ENCODE data around the gene CBLN3. TPM values are rescaled to one million over a fixed set of nuclear protein-coding genes. Genes with fewer than 3 reads are reported as not detected.

Gene CBLN3
- total RNA-seq, 1 donor from 2014 or later, result 0.86 TPM

DNA sequence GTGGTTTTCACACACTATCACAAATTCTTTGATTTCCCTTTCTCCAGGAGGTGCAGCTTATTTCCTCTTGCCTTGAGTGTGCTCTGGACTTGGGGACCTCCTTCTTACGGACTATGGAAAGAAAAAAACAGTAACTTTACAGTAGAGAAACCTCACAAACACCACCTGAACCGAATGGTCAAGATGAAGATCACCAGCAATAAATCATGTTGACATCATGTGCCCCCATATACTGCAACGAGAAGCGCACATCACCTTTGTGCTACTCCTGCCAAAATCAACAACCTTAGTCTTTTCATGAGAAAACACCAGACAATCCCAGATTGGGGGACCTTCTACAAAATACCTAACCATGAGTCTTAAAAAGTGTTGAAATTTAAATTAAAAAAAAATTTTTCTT is 43.9 kb downstream of the CBLN3 start:
- DNase-seq (ENCODE audit: low read depth, low spot score), result no peak

- no peak for DNase-seq (ENCODE audit: low read depth, low spot score)
These were observed 45.3 kb downstream of the CBLN3 start for GRCh38 chr14:24384169-24384568.

GRCh38 chr14:24382064-24382371 is 47.5 kb downstream of the CBLN3 start:
- DNase-seq (ENCODE audit: low read depth, low spot score), result no peak

DNA sequence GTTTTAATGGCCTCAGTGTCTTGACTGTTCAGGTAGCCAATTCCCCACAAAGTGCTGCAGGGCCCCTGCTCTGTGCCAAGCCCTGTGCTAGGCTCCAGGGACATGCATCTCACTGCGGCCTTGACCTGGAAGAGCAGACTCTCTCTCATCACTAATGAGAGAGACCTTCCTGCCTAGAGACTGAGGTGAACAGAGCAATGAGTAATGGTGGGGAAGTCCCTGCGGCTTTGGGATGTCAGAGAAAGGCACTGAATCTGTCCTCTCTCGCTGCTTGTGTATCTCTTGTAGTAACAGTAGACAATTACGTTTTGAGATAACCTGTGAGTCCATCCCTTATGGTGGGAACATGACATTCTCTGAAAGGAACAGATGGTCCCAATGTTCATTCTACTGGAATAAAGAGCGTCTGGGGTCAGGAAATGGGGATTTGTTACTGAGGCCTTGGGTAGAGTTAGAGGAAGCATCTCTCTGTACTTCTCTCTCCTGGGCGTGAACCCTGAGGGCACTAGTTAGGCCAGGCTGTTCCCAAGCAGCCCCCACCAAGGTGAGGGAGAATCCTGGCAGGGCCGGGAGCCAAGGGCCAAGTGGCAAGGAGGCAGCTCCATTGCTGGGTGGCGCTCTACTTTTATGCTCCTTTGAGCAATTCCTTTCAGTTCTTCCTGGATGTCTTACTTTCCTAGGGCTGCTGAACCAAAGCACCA is 48.0 kb downstream of the CBLN3 start:
- no peak for DNase-seq (ENCODE audit: low read depth, low spot score)

- DNase-seq (ENCODE audit: low read depth, low spot score), result no peak
These were observed 49.3 kb downstream of the CBLN3 start for GRCh38 chr14:24379907-24380730.

GRCh38 chr14:24378981-24379906 is 50.2 kb downstream of the CBLN3 start:
- DNase-seq (ENCODE audit: low read depth, low spot score), result no peak

DNA sequence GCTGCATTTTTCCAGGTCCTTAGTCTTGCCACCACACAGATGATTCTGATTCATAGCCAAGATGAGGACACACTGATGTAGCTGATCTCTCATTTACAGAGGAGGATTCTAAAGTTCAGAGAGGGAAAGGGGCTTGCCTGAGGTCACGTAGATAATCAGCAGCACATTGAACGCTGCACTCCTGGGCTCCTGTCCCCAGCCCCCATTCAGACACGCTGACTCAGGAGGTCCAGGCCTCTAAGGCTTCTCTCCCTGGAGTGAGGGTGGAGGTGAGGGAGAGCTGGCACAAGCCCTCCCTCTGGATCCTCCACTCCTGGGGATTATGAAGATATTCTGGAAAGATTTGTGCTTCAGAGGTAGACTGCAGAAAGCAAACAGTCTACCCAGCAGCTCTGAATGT is 51.1 kb downstream of the CBLN3 start:
- DNase-seq (ENCODE audit: low read depth, low spot score), result no peak

GRCh38 chr14:24377657-24378056 is 51.8 kb downstream of the CBLN3 start:
- no peak for DNase-seq (ENCODE audit: low read depth, low spot score)

- no peak for DNase-seq (ENCODE audit: low read depth, low spot score)
These were observed 52.3 kb downstream of the CBLN3 start for GRCh38 chr14:24377126-24377525.

Other genes starting within 250 kb of the CBLN3 start
- 57.2 and 58.4 TPM in 2 replicates for gene IPO4, start 240.9 kb downstream of the CBLN3 start, total RNA-seq
- 48.9 and 67.2 TPM in 2 replicates for gene TM9SF1, start 234.2 kb downstream of the CBLN3 start, total RNA-seq
- 0.20 TPM in 1 of 2 replicates, not detected in the other for gene TSSK4, start 224.0 kb downstream of the CBLN3 start, total RNA-seq
- 27.7 and 36.5 TPM in 2 replicates for gene CHMP4A, start 216.2 kb downstream of the CBLN3 start, total RNA-seq
- 6.9 and 13.1 TPM in 2 replicates for gene MDP1, start 213.6 kb downstream of the CBLN3 start, total RNA-seq
- gene NEDD8, start 197.3 kb downstream of the CBLN3 start, total RNA-seq, result 219 and 229 TPM in 2 replicates
- 97.8 and 115 TPM in 2 replicates for gene GMPR2, start 196.7 kb downstream of the CBLN3 start, total RNA-seq
- gene TINF2, start 187.0 kb downstream of the CBLN3 start, total RNA-seq, result 49.1 and 55.5 TPM in 2 replicates
- gene TGM1, start 166.5 kb downstream of the CBLN3 start, total RNA-seq, result 0.40 and 0.74 TPM in 2 replicates
- 21.0 and 21.6 TPM in 2 replicates for gene RABGGTA, start 158.1 kb downstream of the CBLN3 start, total RNA-seq
- 6.4 and 12.7 TPM in 2 replicates for gene DHRS1, start 129.9 kb downstream of the CBLN3 start, total RNA-seq
- 31.3 and 41.3 TPM in 2 replicates for gene NOP9, start 129.8 kb downstream of the CBLN3 start, total RNA-seq
- gene CIDEB, start 121.7 kb downstream of the CBLN3 start, total RNA-seq, result 1.1 and 2.8 TPM in 2 replicates
- gene LTB4R2, start 119.5 kb downstream of the CBLN3 start, total RNA-seq, result 3.6 and 4.2 TPM in 2 replicates
- gene LTB4R, start 118.2 kb downstream of the CBLN3 start, total RNA-seq, result 1.9 and 2.6 TPM in 2 replicates
- 36.3 and 41.8 TPM in 2 replicates for gene ADCY4, start 94.6 kb downstream of the CBLN3 start, total RNA-seq
- gene RIPK3, start 89.7 kb downstream of the CBLN3 start, total RNA-seq, result 3.7 and 3.9 TPM in 2 replicates
- gene NFATC4, start 61.5 kb downstream of the CBLN3 start, total RNA-seq, result 16.1 and 19.1 TPM in 2 replicates
- 9.8 and 10.5 TPM in 2 replicates for gene NYNRIN, start 30.7 kb downstream of the CBLN3 start, total RNA-seq
- 53.9 and 72.1 TPM in 2 replicates for gene KHNYN, start 286 bp upstream of the CBLN3 start, total RNA-seq
- gene SDR39U1, start 13.1 kb upstream of the CBLN3 start, total RNA-seq, result 10.4 TPM in 2 replicates
- gene CMA1, start 78.6 kb upstream of the CBLN3 start, total RNA-seq, result not detected in 2 replicates
- not detected in 2 replicates for gene CTSG, start 146.6 kb upstream of the CBLN3 start, total RNA-seq
- gene GZMH, start 180.0 kb upstream of the CBLN3 start, total RNA-seq, result not detected in 2 replicates
- gene GZMB, start 204.5 kb upstream of the CBLN3 start, total RNA-seq, result not detected in 2 replicates